Skeletal muscle satellite cell (primary cell): ENCODE results near the gene AGBL4.

Experiments used
- H3K27me3 ChIP-seq: 2 replicates; pipeline ENCODE4 v1.7.0; 2013; ENCODE audit warnings: low read length; ENCODE audit not compliant: control insufficient read depth, insufficient read depth
- H3K36me3 ChIP-seq: 2 replicates; pipeline ENCODE4 v1.7.0; 2013; ENCODE audit warnings: mild to moderate bottlenecking, control low read depth, low read length; ENCODE audit not compliant: insufficient read depth
- H3K4me1 ChIP-seq: 2 replicates; pipeline ENCODE4 v1.7.0; 2013; ENCODE audit warnings: low read length; ENCODE audit not compliant: control insufficient read depth, insufficient read depth
- H3K4me2 ChIP-seq: 2 replicates; pipeline ENCODE4 v1.7.0; 2013; ENCODE audit warnings: mild to moderate bottlenecking, low read length
- H3K4me3 ChIP-seq: 2 replicates; pipeline ENCODE4 v1.7.0; 2013; ENCODE audit warnings: low read length
- H3K9ac ChIP-seq: 2 replicates; pipeline ENCODE4 v1.7.0; 2013; ENCODE audit warnings: mild to moderate bottlenecking, low read depth, low read length, moderate library complexity
- H3K9me3 ChIP-seq: replicated peaks from 2 replicates; pipeline ENCODE4 v1.7.0; 2013; ENCODE audit warnings: mild to moderate bottlenecking, control low read depth, low read length

Gene AGBL4

GRCh38 chr1:48808496-48808895 is 1215.3 kb downstream of the AGBL4 start:
- H3K4me3 ChIP-seq: no peak overlapping the region
- H3K27me3 ChIP-seq: peaks cover 5% of the 10 kb centered on the region
- no peaks in the 10 kb centered on the region for H3K9me3 ChIP-seq
- H3K9ac ChIP-seq: no peak overlapping the region
- no peaks in the 10 kb centered on the region for H3K36me3 ChIP-seq
- no peak overlapping the region for H3K4me2 ChIP-seq
- H3K4me1 ChIP-seq: no peaks in the 10 kb centered on the region

DNA sequence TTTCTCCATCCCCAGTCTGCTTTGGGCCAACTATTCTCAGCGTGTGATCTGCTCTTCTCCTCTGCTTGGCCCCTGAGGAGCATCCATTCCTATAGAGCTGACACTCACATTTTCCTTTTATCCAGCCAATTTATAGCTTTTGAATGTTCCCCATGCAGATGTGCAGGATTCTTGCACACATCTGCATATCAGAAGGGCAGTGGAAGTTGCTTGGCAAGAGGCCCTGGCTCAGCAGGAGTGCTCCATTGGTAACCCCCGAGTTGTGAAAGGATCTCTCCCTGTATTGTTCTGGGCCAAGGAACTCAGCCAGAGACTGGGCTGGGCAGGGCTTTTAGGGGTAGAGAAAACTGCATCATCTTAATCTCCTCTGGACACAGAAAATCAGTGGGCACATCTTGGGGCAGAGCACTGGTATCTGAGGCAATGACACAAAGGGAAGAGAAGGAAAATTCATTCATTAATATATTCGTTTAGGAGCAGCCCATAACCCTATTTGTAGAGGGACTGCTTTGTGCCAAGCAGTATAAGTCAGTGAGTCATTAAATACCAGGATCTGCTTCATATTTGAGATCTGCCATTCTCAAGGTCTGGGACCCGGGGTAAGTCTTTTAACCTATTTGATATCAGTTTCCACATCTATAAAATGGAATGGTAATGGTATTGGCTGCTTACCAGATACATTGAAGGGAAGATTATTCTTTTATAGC is 1216.0 kb downstream of the AGBL4 start:
- H3K27me3 ChIP-seq: peaks cover 5% of the 10 kb centered on the region
- no peak overlapping the region for H3K4me2 ChIP-seq
- no peaks in the 10 kb centered on the region for H3K9me3 ChIP-seq
- H3K4me1 ChIP-seq: no peaks in the 10 kb centered on the region
- H3K4me3 ChIP-seq: no peak overlapping the region
- H3K36me3 ChIP-seq: no peaks in the 10 kb centered on the region
- H3K9ac ChIP-seq: no peak overlapping the region

- H3K4me3 ChIP-seq: no peak overlapping the region
- no peaks in the 10 kb centered on the region for H3K27me3 ChIP-seq
- no peak overlapping the region for H3K4me2 ChIP-seq
- H3K36me3 ChIP-seq: no peaks in the 10 kb centered on the region
- no peaks in the 10 kb centered on the region for H3K4me1 ChIP-seq
- H3K9ac ChIP-seq: no peak overlapping the region
- no peaks in the 10 kb centered on the region for H3K9me3 ChIP-seq
These were observed 1220.3 kb downstream of the AGBL4 start for GRCh38 chr1:48803474-48803873.

DNA sequence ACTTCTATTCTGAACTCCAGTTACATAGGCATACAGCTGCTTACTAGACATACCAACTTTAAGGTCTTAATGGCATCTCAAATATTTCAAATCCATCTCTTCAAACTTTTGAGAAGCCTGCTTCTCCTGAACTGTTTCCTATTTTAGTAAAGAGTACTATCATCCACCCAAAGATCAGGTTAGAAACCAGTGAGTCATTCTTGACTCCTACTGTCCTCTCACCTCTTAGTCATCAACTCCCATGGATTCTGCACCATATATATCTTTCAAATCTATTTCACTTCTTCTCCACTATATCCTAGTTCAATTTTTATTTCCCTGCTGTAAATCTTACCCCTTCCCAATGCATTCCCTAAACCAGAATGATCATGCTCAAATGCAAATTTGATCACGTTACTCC is 1228.9 kb downstream of the AGBL4 start:
- no peaks in the 10 kb centered on the region for H3K36me3 ChIP-seq
- no peak overlapping the region for H3K4me3 ChIP-seq
- no peak overlapping the region for H3K9ac ChIP-seq
- no peaks in the 10 kb centered on the region for H3K9me3 ChIP-seq
- no peak overlapping the region for H3K4me2 ChIP-seq
- H3K27me3 ChIP-seq: no peaks in the 10 kb centered on the region
- no peaks in the 10 kb centered on the region for H3K4me1 ChIP-seq

DNA sequence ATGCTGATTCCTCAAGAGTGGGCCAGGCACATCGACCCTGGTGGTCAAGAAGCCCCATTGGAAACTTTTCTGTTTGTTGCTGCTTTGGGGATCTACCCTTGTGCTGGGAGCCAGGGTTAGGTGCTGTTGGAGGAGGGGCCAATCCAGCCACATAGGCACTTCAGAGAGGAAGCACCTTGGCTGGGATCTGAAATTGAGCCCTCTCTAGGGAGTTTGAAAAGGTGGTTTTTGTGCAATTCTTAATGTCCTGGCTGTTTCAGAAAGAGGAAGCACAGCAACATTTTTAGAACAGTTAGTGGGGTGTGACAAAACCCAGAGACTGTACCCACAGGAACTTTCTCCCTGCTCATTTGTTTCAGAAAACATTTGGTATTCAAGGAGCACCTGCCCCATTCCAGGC is 1229.9 kb downstream of the AGBL4 start:
- Histone ChIP-seq H3K9ac (no peak overlapping the region), H3K4me1 (no peaks in the 10 kb centered on the region), H3K4me3 (no peak overlapping the region), H3K9me3 (no peaks in the 10 kb centered on the region), H3K27me3 (no peaks in the 10 kb centered on the region), H3K4me2 (no peak overlapping the region), H3K36me3 (no peaks in the 10 kb centered on the region)

- no peak overlapping the region for H3K9ac ChIP-seq
- no peaks in the 10 kb centered on the region for H3K27me3 ChIP-seq
- no peak overlapping the region for H3K4me2 ChIP-seq
- H3K9me3 ChIP-seq: no peaks in the 10 kb centered on the region
- H3K4me3 ChIP-seq: no peak overlapping the region
- H3K4me1 ChIP-seq: no peaks in the 10 kb centered on the region
- H3K36me3 ChIP-seq: no peaks in the 10 kb centered on the region
These were observed 1230.8 kb downstream of the AGBL4 start for GRCh38 chr1:48792961-48793360.

DNA sequence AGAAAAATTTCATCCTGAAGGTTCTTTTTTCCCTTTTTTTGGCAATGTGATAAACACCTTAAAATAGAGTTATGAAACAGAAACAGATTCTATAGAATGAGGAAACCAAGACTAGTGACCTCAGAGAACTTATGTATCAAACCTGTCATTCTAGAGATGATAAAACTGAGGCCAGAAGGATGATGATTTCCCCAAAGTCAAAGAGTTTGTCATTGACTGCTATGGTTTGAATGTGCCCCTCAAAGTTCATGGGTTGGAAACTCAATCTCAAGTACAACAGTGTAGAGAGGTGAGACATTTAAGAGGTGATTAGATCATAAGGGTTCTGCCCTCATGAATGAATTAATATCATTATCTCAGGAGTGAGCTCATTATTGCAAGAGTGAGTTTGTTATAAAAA is 1233.4 kb downstream of the AGBL4 start:
- no peaks in the 10 kb centered on the region for H3K27me3 ChIP-seq
- H3K9me3 ChIP-seq: no peaks in the 10 kb centered on the region
- H3K4me1 ChIP-seq: no peaks in the 10 kb centered on the region
- no peak overlapping the region for H3K4me3 ChIP-seq
- no peaks in the 10 kb centered on the region for H3K36me3 ChIP-seq
- H3K4me2 ChIP-seq: no peak overlapping the region
- no peak overlapping the region for H3K9ac ChIP-seq

DNA sequence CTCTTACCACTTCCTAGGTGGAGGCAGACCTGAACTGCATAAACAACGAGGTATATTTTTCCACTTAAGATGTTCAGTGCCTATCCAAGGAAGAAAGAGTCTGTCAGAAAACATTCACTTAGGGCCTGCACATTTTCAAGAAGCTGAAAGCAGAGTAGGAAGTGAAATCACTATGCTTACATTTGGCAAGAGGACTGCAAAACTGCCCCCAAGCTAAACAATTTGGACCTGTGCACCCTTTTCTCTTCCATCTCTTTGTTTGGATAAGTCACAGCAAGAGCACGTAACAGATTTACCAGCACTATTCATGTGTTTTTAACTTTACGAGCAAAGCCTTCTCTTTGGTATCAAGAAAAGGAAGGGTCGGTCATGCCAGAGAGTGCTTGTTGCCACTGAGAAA is 1233.9 kb downstream of the AGBL4 start:
- Histone ChIP-seq H3K27me3 (no peaks in the 10 kb centered on the region), H3K36me3 (no peaks in the 10 kb centered on the region), H3K9ac (no peak overlapping the region), H3K4me3 (no peak overlapping the region), H3K4me2 (no peak overlapping the region), H3K9me3 (no peaks in the 10 kb centered on the region), H3K4me1 (no peaks in the 10 kb centered on the region)

GRCh38 chr1:48785869-48786268 is 1237.9 kb downstream of the AGBL4 start:
- H3K4me3 ChIP-seq: no peak overlapping the region
- H3K9ac ChIP-seq: no peak overlapping the region
- H3K27me3 ChIP-seq: no peaks in the 10 kb centered on the region
- H3K9me3 ChIP-seq: no peaks in the 10 kb centered on the region
- no peaks in the 10 kb centered on the region for H3K4me1 ChIP-seq
- H3K36me3 ChIP-seq: no peaks in the 10 kb centered on the region
- no peak overlapping the region for H3K4me2 ChIP-seq

DNA sequence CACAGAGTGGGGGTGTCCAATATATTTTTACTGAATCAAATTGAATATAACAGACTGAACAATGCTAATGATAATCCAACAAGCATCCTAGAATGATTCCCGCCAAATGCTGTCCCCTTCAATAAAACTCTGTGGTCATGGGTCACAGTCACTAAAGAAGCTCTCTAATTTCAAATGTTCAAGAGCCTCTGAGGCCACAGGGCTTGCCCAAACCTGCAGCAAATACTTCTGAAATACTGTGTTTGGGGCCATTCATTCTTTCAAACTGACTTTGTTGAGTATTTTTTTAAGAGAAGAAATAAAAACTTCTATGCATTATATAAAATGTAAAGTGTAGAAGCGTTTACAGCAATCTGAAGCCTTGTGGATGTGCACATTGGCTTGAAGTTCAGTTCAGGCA is 1239.5 kb downstream of the AGBL4 start:
- H3K9ac ChIP-seq: no peak overlapping the region
- H3K27me3 ChIP-seq: no peaks in the 10 kb centered on the region
- H3K36me3 ChIP-seq: no peaks in the 10 kb centered on the region
- H3K4me3 ChIP-seq: no peak overlapping the region
- H3K4me2 ChIP-seq: no peak overlapping the region
- H3K4me1 ChIP-seq: no peaks in the 10 kb centered on the region
- H3K9me3 ChIP-seq: no peaks in the 10 kb centered on the region

DNA sequence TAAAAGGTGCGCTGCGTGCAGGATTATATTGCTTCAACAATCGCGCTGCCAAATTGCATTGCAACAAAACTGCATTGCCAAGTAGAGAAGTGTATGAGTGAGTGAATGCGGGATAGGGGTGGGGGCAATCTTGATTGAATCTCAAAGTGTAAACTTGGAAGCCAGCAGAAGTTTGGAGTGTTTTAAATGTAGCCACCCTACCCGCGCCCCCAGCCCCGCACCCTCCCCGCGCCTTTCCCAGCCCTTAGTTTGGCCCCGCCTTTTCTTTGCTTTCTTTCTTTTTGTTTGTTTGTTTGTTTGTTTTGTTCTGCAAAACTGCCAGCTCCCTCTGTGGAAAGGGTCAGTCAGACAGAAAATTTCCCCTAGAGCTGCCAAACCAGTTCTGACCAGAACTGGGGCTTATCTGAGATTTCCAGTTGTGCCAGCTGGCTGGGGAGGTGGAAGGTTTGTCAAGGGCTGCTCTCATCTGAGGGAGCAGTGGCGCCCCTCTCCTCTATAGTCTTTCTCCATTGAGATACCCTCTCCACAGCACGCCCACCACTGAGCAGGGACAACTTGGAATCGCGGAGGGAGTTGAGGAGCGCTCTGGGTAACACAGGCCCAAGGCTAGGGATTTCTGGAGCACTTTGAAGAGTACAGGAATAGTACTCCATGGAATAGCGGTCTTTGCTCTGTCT is 1246.4 kb downstream of the AGBL4 start:
- Histone ChIP-seq H3K4me1 (no peaks in the 10 kb centered on the region), H3K36me3 (no peaks in the 10 kb centered on the region), H3K4me3 (peak overlapping the region; percentile 68), H3K27me3 (peaks cover 16% of the 10 kb centered on the region), H3K4me2 (peak overlapping the region; percentile 85), H3K9me3 (no peaks in the 10 kb centered on the region), H3K9ac (no peak overlapping the region)
